NT2/D1 (cell line): ENCODE data around the gene FCRLA.
"Not testable (repeated sequence)": the region's sequence is repeated elsewhere in the genome, so short reads cannot be mapped to it uniquely, and the experiment has no call there.

Experiments used
- DNase-seq: peaks from one replicate; pipeline ENCODE4 v3.0.0-alpha.2; 2011; ENCODE audit warnings: low read depth, low spot score
- H3K27me3 ChIP-seq: 2 replicates; pipeline ENCODE4 v1.6.0; 2011; ENCODE audit warnings: mild to moderate bottlenecking; ENCODE audit not compliant: insufficient read length, insufficient read depth
- H3K36me3 ChIP-seq: 2 replicates; pipeline ENCODE4 v1.6.1; 2011; ENCODE audit warnings: mild to moderate bottlenecking, low read length, mixed read lengths; ENCODE audit not compliant: insufficient read depth, insufficient read length
- H3K4me1 ChIP-seq: 2 replicates; pipeline ENCODE4 v1.5.1; 2011; ENCODE audit not compliant: insufficient read depth, insufficient read length
- H3K4me3 ChIP-seq: 2 replicates; pipeline ENCODE4 v1.5.1; 2011; ENCODE audit warnings: low read depth; ENCODE audit not compliant: insufficient read length
- H3K9ac ChIP-seq: 2 replicates; pipeline ENCODE4 v1.6.0; 2011; ENCODE audit warnings: low read depth; ENCODE audit not compliant: insufficient read length
- H3K9me3 ChIP-seq: 2 replicates; pipeline ENCODE4 v1.5.1; 2011; ENCODE audit warnings: mild to moderate bottlenecking, low read length; ENCODE audit not compliant: insufficient read depth
- SUZ12 ChIP-seq: IDR thresholded peaks from 2 replicates; pipeline ENCODE4 v1.6.1; 2011; ENCODE audit not compliant: insufficient read length, insufficient read depth; ENCODE audit errors: extremely low read depth
- YY1 ChIP-seq: IDR thresholded peaks from 2 replicates; pipeline ENCODE4 v1.6.1; 2011; ENCODE audit not compliant: insufficient read length, insufficient read depth
- ZNF274 ChIP-seq: IDR thresholded peaks from 2 replicates; pipeline ENCODE4 v1.6.1; 2011; ENCODE audit warnings: mild to moderate bottlenecking, low read depth, low read length

Gene FCRLA

GRCh38 chr1:161676441-161676840, 30.6 kb upstream of the FCRLA start:
- Histone ChIP-seq H3K9ac (no peak overlapping the region), H3K4me3 (no peak overlapping the region), H3K4me1 (peaks cover 2% of the 10 kb centered on the region), H3K9me3 (no peaks in the 10 kb centered on the region), H3K36me3 (no peaks in the 10 kb centered on the region), H3K27me3 (no peaks in the 10 kb centered on the region)
- TF ChIP-seq YY1 = no peak
- TF ChIP-seq ZNF274 = no peak
- no peak for TF ChIP-seq SUZ12
- DNase-seq = no peak

- H3K27me3 ChIP-seq = no peaks in the 10 kb centered on the region
- peaks cover 2% of the 10 kb centered on the region for H3K4me1 ChIP-seq
- no peak for DNase-seq
- H3K4me3 ChIP-seq = no peak overlapping the region
- TF ChIP-seq YY1 (no peak), ZNF274 (no peak), SUZ12 (no peak)
- no peaks in the 10 kb centered on the region for H3K36me3 ChIP-seq
- no peak overlapping the region for H3K9ac ChIP-seq
- no peaks in the 10 kb centered on the region for H3K9me3 ChIP-seq
Measured at GRCh38 chr1:161676958-161677689, 29.9 kb upstream of the FCRLA start.

DNA sequence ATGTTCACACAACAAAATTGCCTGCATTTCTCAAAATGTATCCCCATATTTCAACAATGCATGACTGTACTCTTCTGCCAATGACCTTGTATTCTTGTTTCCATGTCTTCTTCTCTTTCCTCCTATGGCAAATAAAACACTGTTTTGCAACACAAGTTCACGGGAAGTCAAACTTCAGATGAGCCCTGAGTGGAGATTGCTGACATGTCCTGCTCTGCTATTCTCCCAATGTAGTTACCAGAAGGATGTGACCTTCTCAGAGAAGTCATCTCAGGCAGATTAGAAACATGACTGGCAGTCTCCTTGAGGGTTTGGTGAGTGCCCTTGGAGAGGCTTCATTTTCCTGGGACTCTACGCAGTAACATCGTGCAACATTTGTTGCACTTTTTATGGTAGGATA, 28.5 kb upstream of the FCRLA start:
- Histone ChIP-seq H3K4me1 (peaks cover 2% of the 10 kb centered on the region), H3K9me3 (no peaks in the 10 kb centered on the region)
- TF ChIP-seq SUZ12 (no peak), YY1 (no peak), ZNF274 (no peak)

DNA sequence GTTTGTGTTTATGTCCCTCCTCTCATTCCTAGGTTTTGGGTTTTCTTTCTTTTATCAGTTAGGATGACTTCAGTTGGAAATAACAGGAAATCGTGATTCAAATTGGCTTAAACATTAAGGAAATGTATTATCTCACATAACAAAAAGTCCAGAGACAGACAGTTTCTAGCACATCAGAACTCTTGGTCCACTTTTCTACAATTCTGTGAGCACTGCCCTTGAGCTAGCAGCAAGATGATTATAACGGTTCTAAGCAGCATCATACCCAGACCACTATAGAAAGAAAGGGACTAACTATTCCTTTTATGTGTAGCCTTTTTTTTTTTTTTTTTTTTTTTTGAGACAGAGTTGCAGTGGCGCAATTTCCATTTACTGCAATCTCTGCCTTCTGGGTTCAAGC, 25.1 kb upstream of the FCRLA start:
- DNase-seq = no peak
- no peak for TF ChIP-seq ZNF274
- no peak for TF ChIP-seq SUZ12
- no peak for TF ChIP-seq YY1
- Histone ChIP-seq H3K27me3 (no peaks in the 10 kb centered on the region), H3K4me1 (peaks cover 2% of the 10 kb centered on the region), H3K9ac (no peak overlapping the region), H3K4me3 (no peak overlapping the region), H3K9me3 (no peaks in the 10 kb centered on the region), H3K36me3 (no peaks in the 10 kb centered on the region)

More for the DNA sequence above, 28.5 kb upstream of the FCRLA start:
- Histone ChIP-seq H3K36me3 (no peaks in the 10 kb centered on the region), H3K4me3 (no peak overlapping the region), H3K27me3 (no peaks in the 10 kb centered on the region), H3K9ac (no peak overlapping the region)
- DNase-seq = no peak

DNA sequence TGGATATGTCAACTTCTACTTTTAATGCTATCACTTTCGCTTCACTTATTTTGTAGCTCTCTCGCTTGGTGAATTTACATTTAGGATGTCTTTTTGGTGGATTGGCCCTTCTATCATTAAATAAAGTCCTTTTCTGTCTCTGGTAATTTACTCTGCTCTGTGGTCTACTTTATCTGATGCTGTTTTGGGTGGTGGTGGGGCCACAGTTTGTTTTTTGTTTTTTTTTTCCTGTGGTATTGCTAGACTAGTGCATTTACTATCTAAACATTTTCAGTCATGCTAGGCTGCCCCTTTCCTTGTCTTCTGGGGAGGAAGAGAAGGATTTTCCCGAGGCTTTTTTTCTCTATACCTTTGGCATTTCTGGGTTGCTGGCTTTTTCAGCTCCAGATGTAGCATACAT, 18.1 kb upstream of the FCRLA start:
- no peak overlapping the region for H3K9ac ChIP-seq
- TF ChIP-seq SUZ12 = no peak
- no peak for TF ChIP-seq YY1
- TF ChIP-seq ZNF274 = no peak
- H3K4me1 ChIP-seq = peaks cover 2% of the 10 kb centered on the region
- H3K4me3 ChIP-seq = no peak overlapping the region
- H3K36me3 ChIP-seq = no peaks in the 10 kb centered on the region
- H3K27me3 ChIP-seq = no peaks in the 10 kb centered on the region
- no peaks in the 10 kb centered on the region for H3K9me3 ChIP-seq
- DNase-seq = no peak

DNA sequence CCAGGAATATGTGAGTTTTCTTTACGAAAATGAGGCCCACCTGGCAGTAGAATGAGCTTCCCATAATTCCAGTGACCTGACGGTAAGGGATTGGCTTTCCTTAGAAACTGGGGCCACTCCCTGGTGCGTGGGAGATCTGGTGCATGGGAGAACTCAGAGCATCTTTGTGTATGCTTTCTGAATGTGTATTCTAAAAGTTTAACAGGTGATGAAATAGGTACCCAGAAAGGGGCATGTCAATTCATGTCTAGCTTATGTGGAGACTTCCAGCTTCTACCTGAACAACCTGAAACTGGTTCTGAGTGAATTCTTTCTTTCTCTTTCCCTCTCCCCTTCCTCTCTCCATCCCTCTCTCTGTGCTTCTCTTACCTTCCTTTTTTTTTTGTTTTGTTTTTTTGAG, 15.2 kb upstream of the FCRLA start:
- no peak for TF ChIP-seq YY1
- no peak for TF ChIP-seq ZNF274
- TF ChIP-seq SUZ12 = no peak
- Histone ChIP-seq H3K9ac (no peak overlapping the region), H3K4me3 (no peak overlapping the region), H3K9me3 (no peaks in the 10 kb centered on the region), H3K4me1 (peaks cover 2% of the 10 kb centered on the region), H3K27me3 (no peaks in the 10 kb centered on the region), H3K36me3 (no peaks in the 10 kb centered on the region)
- DNase-seq = no peak

GRCh38 chr1:161693020-161693712, 13.9 kb upstream of the FCRLA start:
- H3K4me3 ChIP-seq, H3K9me3 ChIP-seq, DNase-seq, H3K9ac ChIP-seq, H3K36me3 ChIP-seq, H3K27me3 ChIP-seq, H3K4me1 ChIP-seq: not testable (repeated sequence)

- not testable (repeated sequence) for DNase-seq, H3K9ac ChIP-seq, H3K36me3 ChIP-seq, H3K4me1 ChIP-seq, H3K4me3 ChIP-seq, H3K27me3 ChIP-seq, H3K9me3 ChIP-seq
Measured at GRCh38 chr1:161698302-161698701, 8.7 kb upstream of the FCRLA start.
